ENCODE measurements around the gene CDH23.

Gene CDH23

DNA sequence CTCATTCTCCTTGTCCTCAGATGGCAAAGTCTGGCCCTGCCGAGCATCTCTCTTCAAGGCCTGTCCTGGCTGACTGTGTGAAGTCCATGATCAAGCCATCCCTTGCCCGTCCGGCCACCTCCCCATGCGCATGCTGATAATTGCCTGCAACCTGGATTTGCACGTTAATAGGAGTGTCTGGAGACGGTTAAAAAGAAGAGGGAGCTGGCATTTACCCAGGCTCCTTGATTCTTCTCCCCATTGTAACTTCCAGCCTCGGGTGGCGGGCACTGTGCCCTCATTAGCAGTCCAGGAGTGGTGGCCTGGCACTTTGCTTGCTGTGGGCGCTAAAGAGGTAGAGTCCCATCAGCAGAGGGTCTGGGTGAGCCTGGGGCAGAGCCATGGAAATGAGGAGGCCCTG, 165.5 kb downstream of the CDH23 start:
- TF ChIP-seq, protein P1, sequence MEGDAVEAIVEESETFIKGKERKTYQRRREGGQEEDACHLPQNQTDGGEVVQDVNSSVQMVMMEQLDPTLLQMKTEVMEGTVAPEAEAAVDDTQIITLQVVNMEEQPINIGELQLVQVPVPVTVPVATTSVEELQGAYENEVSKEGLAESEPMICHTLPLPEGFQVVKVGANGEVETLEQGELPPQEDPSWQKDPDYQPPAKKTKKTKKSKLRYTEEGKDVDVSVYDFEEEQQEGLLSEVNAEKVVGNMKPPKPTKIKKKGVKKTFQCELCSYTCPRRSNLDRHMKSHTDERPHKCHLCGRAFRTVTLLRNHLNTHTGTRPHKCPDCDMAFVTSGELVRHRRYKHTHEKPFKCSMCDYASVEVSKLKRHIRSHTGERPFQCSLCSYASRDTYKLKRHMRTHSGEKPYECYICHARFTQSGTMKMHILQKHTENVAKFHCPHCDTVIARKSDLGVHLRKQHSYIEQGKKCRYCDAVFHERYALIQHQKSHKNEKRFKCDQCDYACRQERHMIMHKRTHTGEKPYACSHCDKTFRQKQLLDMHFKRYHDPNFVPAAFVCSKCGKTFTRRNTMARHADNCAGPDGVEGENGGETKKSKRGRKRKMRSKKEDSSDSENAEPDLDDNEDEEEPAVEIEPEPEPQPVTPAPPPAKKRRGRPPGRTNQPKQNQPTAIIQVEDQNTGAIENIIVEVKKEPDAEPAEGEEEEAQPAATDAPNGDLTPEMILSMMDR (conservative IDR thresholded peaks at IDR 0.05) = no peak
- H3K27ac ChIP-seq = no peak overlapping the region

DNA sequence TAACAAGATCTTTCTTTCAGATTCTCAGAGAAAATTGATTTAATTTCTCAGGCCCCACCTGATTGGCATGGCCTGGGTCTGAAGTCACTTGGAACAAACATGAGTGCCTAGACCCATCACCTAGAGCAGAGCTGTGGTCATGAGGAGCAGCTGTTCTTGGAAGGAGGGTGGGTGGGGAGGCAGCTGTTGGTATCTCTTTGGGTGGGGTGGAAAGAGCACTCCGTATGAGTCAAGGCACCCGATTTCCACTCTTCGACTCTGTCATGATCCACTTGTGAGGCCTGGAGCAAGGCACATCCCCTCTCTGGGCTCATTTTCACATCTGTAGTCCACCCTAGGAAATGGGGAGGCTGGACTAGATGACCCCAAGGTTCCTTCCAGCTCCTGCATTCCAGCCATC, 166.2 kb downstream of the CDH23 start:
- TF ChIP-seq, protein P1 (conservative IDR thresholded peaks at IDR 0.05) = no peak
- H3K27ac ChIP-seq = no peak overlapping the region

DNA sequence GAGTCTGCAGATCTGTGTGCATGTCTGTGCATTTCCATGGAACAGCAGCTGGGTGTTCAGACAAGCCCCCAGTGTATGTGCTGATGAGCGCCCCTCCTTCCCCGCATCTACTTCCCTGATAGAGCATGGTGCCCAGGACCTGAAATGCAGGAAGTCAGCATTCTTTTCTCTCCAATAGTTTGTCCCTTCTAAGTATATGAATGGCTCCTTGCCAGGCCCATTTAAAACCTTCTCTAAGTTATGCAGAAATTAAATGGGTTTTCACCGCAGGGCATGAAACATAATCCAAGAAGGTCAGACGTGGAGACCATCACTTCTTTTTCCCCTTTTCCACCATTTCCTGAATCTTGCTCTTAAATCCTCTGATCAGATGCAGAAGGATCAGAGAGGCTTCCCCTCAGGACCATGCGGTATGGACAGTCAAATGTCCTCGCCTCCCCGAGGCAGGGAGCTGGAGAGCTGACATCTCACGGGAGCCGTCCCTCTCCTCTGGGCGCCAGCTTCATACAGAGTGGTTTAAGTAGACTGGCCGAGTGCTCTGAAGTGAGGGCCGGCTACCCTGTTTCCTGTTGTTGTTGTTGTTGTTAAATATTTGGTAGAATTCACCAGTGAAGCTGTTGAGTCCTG, 167.6 kb downstream of the CDH23 start:
- TF ChIP-seq, protein P1 (conservative IDR thresholded peaks at IDR 0.05) = no peak
- no peak overlapping the region for H3K27ac ChIP-seq

DNA sequence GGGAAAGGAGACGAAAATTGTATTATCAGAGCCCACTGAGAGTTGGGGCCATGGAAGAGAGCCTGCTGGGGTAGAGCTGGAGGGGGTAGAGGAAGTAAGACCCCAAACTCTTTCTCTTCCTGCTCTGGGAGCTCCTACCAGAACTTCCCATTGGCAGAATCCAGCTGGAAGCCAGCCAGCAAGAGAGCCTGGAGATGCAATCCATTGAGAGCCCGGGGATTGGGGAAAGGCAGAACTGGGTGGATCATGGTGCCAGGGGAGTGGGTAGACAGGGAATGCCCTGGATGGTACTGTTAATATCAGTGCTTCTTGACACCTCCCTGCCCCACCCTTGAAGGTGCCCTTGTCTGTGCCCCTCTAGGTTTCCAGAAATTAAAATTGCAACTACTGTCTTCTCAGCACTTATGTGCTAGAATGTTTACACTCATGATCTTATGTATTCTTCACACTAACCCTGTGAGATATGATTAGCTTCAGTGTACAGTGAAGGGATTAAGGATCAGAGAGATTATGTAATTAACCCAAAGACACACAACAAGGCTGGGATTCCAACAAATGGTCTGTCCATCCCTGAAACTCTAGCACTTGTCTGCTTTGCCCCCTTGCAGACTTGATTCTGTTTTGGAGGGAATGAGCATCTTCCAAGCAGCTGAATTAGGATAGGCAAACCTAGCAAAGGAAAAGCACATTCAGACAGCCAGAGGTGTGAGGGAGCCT, 168.7 kb downstream of the CDH23 start:
- TF ChIP-seq, protein P1 (conservative IDR thresholded peaks at IDR 0.05) = no peak
- no peak overlapping the region for H3K27ac ChIP-seq

DNA sequence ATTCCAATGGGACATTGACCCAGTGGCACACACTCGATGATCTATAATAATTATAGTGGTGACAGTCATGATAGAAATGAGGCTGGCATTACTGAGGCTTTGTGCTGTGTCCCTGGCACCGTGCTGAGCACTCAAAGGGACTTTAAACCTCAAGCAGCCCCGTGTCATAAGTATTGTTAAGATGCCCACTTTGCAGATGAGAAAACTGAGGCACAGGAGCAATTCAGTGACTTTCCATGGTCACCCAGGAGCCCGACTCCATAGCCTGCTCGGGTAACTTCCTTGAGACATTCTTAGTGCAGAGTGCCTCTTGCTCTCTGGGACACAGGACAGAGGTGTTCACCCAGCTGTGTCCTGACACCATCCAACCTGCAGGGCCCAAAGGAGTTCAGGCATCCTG, 170.3 kb downstream of the CDH23 start:
- H3K27ac ChIP-seq = no peak overlapping the region
- TF ChIP-seq, protein P1 (conservative IDR thresholded peaks at IDR 0.05) = no peak

DNA sequence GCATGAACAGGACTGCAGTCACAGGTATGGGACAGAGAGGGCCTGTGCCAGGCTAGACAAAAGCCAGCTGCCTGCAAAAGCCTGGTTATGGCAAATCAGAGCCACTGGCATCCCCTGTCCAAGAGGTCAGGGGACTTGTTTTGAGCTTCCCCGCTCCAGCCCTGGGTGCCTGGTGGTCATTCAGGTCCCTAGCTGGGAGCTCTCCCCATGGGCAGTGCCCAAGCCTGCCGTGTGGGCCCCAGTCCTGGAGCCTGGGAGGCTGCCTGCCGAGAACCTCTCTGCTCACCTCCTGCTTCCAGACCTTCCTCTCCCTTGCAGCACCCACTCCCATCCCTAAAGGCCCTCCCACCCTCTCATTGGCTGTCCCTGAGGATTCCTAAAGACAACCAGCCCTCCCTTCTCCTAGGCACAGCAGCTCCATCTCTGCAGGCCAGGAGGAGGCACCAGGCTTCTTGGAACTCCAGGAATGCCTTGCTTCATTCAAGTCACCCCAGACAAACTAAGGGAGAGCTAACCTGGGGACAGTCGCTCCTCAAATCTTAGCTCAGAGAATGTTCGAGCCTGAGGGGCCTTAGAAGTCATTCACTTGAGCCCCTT, 172.3 kb downstream of the CDH23 start:
- no peak overlapping the region for H3K27ac ChIP-seq
- TF ChIP-seq, protein P1 (conservative IDR thresholded peaks at IDR 0.05) = no peak

DNA sequence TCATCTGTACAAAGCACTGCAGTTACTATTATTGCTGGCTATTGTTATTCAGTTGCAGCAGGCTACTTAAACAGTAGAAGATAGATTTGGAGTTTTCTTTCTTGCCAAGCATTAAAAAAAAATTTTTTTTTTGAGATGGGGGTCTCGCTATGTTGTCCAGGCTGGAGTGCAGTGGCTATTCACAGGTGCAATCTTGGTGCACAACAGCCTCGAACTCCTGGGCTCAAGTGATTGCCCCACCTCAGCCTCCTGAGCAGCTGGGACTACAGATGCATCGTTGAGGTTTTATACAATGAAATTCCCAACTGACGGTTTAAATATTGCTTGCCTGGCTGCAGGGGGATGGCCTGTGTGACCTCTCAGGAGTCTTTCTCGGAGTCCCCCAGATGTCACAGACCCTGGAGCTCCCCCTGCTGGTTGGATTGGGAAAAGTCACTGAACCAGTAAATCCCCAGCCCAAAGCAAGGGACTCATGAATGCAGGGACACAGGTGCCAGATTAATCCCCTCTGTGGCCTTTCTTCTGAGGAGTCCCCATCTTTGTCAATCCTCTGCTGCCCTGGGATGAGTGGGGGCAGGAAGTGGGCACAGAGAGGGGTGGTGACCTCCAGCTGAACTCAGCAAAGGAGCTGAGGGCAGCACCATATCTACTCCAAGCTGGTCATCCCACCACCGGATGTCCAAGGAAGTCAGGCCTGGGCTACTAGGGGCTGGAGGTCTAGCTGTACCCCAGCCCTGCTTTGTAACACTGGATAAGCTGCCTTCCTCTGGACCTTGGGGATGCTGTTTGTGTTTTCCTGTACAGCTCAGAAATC, 173.3 kb downstream of the CDH23 start:
- TF ChIP-seq, protein P1 (conservative IDR thresholded peaks at IDR 0.05) = peak; percentile 86
- no peak overlapping the region for H3K27ac ChIP-seq

Measured in VCaP (cell line).